ENCODE measurements around the gene ADIRF.
"Not testable (repeated sequence)": the region's sequence is repeated elsewhere in the genome, so short reads cannot be mapped to it uniquely, and the experiment has no call there.

The ADIRF gene

DNA sequence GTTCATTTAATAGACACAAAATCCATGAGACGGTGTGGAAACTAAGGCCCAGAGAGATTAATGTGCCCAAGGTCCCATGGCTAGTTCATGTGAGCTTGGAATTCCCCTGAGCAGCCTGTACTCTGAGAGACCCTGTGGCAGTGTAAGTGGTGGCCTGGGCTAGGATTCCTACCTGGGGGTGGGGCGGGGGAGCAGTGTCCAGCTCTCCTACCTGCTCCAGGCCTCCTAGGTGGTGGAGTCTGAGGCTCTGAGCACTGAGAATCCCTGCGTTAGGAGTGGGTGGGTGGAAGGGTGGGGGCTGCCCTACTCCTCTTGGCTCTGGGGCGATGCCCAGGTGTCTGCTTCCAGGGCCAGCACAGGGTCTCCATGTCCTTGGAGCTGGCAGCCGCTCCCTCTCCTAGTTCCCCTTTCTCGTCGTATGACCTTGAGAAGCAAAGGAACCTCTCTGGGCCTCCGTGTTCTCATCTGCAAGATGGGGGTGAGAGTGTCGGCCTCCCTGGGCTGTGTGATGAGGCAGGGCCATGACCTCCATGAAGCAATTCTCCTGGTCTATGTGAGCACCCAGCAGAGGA lies 7.3 kb upstream of the ADIRF start:
- no peak for DNase-seq (ENCODE audit: low read depth, low spot score)

DNA sequence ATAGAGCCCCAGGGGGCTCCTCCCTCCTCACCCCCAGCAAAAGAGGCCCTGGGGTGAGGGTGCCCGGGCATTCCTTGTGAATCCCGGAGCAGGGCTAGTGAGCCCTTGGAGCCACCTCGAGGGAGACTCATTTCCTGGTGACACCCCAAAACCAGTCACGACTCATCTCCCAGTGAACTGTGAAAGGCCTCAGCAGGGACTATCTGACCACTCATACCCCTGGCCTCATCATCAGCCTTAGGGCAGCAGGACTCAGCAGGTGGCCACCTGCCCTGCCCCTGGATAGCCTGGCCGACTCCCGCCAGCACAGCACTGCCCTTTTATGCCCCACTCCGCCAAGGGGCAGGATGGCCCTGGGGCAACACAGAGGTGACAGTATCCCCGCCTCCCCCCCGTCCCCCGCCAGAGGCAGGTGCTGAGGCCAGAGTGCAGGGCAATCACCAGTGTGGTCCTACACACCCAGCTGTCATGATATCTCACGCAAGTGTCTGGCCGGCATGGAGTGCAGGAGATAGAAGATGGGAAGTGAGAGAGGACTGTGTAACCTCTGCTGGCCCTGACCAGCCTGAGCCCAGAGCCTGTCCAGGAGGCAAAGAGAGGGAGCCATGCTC lies 6.7 kb upstream of the ADIRF start:
- no peak for DNase-seq (ENCODE audit: low read depth, low spot score)

DNA sequence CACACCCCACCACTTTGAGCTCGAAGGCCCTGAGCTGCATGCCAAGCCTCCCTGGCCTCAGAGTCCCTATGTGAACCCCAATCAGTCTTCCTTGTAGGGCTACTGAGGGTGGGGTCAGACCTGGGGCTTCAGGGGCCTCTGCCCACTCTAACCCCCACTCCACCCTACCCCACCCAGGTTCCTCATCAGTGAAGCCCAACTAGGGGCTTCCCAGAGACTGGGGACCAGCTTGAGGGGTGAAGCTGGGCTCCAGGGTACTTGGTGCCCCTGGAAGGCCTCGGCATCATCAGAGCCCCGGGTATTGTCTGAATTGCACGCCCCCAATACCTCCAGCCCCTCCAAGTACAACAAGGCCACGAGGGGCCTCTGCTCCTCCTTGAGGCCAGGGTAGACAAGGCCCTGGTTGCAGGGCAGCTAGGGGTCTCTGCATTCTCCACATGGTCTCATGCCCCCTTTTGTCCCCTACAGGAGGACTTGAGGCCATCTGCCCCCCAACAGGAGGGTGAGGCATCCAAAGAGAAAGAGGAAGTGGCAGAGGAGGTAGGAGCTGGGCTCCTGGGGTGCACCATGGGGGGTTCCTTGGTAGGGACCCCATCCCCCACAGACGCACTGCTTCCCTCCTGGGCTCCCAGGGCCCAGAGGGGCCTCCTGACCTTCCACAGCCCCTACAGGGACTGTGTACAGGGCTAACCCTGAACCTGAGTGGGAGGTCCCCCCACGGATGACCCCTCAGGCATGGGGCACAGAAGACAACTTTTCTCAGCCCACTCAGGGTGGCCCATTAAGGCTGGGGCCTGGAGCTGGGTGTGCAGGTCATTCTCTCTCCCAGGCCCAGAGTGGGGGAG lies 5.9 kb upstream of the ADIRF start:
- no peak for DNase-seq (ENCODE audit: low read depth, low spot score)

DNA sequence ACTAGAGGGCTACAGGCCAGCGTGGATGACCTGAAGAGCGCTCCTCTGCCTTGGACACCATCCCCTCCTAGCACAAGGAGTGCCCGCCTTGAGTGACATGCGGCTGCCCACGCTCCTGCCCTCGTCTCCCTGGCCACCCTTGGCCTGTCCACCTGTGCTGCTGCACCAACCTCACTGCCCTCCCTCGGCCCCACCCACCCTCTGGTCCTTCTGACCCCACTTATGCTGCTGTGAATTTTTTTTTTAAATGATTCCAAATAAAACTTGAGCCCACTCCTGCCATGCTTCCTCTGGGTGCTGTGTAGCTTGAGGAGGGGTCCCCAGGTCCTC lies 5.3 kb upstream of the ADIRF start:
- DNase-seq (ENCODE audit: low read depth, low spot score), result no peak

DNA sequence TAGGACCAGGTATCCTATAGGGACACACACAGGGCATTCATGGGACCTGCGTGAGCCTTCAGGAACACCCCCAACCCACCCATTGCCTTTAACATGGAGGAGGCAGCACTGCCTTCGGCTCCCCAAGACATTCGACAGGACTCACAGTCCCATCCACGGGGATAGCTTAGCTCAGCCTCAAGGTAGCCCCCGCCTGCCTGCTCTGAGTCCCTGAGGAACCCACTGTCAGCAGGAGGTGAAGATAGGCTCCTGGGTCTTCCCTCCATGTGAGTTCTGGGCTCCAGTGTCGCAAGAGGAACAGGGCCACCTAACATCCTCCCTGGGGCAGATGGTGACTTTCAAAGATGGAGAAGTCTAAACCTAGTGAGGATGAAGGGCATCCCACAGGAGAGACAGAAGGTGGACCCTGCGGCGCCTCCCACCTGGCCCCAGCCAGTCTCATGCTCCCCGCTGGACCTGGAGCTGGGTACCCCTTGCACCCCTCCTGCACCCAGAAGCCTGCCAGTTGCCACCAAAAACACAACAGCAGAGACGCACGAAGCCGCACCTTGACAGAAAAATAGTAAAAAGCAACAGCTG lies 4.9 kb upstream of the ADIRF start:
- DNase-seq (ENCODE audit: low read depth, low spot score), result no peak

DNA sequence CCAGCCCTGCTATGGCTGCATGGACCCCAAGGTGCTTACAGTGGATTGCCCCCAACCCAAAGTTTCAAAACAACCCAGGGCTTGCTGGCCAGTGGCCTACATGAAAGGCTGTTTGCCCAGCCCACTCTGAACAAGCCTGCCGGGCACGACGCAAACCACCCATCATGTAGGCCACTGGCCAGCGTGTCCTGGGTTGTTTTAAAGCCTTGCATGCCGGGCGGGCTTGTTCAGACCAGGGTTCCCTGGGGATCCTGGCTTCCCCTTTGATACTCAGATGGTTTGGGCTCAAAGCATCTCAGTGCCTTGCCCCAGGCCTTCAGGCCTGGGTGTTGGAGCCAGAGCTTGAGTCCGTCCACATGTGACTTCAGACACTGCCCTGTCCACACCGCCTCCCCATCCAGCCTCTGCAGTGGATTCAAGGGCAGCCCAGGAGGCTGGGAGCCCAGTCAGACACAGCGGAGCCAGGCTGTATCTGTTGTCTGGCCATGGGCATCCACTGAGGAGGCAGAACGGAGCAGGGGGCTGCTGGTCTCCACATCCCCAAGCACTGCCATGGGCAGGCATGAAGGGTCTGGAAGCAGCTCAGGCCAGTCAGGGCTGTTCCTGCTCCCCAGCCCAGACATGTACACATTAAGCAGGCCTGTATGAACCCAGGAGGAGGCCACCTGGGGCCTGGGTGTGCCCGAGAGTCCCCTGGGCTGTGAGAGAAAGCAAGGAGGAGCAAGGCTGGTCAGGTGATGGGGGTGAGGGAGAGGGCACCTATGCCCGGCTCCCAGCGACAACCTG lies 4.0 kb upstream of the ADIRF start:
- no peak for DNase-seq (ENCODE audit: low read depth, low spot score)

DNA sequence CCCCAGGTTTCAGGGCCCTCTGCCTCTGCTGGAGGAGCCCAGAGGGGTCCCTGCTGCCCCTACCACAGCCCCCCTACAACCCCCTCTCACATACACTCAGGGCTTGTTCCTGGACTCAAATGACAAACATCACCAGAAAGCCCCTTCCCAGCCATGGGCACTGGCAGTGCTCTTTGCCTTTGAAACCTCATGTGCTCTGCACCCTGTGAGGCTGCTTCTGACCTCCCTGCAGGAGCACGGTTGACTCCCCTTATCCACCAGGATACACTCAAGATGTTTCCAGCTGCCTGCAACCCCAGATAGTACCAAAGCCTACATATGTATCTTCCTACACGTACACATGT lies 3.5 kb upstream of the ADIRF start:
- DNase-seq (ENCODE audit: low read depth, low spot score), result no peak

DNA sequence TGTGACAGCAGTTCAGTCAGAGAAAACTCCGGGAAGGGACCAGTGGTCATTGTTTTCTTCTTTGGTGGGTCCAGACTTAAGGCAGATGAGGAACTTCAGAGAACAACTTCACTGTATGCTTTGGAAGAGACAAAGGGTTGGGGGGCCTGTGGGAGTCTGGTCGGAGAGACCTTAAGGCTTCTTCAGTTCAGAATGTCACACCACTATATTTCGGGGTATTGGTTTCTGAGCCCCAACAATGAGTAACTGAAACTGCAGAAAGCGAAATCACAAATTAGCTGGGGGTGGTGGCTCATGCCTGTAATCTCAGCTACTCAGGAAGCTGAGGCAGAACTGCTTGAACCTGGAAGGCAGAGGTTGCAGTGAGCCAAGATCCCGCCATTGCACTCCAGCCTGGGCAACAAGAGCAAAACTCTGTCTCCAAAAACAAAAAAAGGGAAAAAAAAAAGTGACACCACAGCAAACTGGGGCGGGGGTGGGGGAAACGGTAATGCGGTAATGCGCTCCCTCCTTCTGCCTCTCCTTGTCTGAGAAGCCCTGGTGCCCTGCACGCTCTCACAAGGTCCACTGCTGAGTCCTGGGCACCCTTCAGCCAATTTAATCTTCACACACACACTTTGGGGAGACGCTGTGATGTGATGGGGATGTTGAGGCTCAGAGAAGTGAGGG lies 2.2 kb upstream of the ADIRF start:
- no peak for DNase-seq (ENCODE audit: low read depth, low spot score)

DNA sequence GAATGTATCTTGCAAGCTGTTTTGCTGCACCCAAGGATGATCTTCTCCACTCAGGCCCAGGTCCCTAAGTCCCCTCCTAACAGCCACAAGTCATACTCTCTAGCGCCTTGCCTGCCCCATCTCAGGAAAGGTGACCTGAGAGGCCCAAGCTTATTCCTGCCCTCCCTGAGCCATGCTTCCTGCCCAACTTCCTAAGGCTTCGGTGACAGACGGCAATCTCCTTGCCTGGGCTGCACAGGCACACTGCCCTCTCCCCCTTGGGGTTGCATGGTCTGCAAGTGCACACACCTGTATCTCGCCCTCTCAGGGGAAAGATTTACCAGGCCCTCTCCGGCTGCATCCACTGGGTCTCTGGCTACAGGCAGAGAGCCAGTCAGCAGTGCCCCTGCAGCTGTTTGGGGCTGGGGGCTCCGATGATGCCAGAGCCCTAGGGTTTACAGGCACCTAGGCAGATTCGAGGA lies 771 bp upstream of the ADIRF start:
- no peak for DNase-seq (ENCODE audit: low read depth, low spot score)

DNA sequence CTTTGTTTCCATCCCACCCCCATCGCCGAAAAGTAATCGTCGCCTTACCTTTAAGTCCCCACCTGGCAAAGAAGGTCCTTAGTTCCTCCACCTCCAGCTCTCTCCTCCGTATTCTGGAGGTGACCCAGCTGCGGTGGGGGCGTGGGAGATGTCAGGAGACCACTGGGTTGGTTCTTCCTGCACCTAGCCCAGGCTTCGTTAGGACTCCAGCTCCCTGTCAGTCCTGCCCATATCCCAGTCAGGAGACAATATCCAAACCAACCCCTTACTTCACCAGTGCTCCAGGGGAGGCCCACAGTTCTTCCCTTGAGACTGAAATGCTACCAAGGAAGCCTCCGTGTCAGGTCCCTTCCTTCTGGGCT lies 693 bp downstream of the ADIRF start:
- DNase-seq (ENCODE audit: low read depth, low spot score), result no peak

DNA sequence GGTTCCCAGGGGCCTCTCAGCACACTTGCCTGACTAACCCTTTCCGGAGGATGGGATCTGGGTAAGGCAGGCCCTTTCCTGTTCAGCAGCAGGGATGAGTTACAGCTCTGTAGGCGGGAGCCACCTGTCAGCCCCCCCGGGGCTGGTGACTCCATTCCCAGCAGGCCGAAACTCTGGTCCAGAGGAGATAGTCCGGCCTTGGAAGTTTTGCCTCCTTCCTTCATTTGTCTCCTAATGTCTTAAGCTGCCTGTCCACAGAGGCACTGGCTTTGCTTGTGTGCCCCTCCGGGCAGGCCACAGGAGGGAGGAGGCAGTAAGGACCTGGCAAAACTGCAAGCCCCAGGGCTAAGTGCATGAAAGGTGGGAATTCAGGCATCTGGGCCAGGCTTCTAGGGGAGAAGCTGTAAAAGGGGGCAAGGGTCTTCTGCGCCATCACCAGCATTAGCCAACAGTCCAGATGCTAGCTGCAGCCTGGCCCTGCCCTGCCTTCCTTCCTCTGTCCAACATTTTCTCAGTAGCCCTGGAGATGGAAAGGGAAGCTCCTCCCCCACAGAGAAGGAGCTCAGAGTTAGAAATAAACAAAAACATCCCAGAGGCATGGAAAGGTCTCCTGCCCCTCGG lies 1.2 kb downstream of the ADIRF start:
- no peak for DNase-seq (ENCODE audit: low read depth, low spot score)

DNA sequence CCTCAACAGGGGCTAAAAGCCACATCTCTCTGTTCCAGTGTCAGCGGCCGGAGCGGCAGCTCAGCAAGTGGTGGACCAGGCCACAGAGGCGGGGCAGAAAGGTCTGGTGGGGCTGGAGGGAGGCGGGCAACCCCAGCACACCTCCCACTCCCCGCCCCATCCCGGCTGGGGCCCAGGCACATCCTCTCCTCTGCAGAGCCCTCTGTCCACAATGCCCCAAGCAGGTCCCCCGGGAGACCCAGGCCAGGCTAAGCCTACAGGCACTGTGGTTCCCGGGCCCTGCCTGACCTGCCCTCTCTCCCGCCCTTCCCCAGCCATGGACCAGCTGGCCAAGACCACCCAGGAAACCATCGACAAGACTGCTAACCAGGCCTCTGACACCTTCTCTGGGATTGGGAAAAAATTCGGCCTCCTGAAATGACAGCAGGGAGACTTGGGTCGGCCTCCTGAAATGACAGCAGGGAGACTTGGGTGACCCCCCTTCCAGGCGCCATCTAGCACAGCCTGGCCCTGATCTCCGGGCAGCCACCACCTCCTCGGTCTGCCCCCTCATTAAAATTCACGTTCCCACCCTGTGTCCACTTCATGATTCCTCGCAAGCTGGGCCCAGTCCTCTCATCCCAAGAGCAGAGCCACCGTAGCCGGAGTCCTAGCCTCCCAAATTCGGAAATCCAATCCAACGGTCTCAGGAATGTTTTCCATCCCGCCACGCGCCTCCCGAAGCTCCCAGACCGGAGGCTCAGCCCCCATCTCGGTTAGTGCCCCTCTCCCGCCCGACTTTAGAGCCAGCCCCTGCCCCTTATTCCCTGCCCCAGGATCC lies 2.1 kb downstream of the ADIRF start:
- DNase-seq (ENCODE audit: low read depth, low spot score), result no peak

DNA sequence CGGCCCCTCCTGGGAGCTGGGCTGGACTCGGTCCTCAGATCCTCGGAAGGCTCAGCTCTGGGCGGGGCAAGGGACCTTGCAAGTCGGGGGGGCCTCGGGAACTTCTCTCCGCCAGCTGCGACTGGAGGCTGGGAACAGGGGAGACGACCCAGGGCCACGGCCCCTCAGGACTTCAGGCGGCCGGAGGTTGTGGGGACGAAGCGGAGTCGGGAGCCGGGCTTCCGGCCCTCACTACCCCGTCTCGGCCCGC lies 2.6 kb downstream of the ADIRF start:
- no peak for DNase-seq (ENCODE audit: low read depth, low spot score)

DNA sequence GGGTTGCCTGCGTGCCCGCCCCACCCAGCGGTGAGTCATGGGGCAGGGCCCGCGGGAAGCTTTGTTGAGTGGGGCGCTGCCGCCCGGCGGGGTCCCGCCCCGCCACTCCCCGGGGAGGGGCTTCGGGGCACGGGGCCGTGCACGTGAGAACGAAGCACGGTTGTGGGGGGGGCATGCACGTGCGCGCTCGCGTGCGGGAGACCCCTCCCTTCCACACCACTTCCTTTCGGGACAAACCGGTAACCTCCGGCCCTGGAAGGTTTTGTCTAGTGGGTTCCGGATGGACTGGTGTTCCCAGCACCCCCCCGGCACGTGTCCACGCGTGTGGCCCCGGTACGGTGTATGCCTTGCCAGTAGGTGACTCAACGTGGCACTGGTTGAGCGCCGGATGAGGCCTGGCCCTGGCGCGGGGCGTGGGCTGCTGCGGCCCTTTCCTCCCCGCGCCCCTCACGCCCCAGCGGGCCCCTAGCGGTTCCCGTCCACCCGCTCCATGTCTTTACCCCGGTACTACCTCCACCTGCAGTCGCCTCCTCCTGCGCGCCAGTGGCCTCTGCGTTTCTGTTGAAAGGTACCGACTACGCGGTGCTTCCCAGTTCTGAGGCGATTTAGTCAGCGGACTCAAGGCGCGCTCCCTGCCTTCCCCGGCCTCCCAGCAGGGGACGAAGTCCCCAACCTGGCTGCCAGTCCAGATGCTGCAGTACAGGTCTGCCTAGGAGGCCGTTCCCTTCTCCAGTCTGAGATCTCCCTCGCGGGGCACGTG lies 3.1 kb downstream of the ADIRF start:
- DNase-seq (ENCODE audit: low read depth, low spot score), result no peak

DNA sequence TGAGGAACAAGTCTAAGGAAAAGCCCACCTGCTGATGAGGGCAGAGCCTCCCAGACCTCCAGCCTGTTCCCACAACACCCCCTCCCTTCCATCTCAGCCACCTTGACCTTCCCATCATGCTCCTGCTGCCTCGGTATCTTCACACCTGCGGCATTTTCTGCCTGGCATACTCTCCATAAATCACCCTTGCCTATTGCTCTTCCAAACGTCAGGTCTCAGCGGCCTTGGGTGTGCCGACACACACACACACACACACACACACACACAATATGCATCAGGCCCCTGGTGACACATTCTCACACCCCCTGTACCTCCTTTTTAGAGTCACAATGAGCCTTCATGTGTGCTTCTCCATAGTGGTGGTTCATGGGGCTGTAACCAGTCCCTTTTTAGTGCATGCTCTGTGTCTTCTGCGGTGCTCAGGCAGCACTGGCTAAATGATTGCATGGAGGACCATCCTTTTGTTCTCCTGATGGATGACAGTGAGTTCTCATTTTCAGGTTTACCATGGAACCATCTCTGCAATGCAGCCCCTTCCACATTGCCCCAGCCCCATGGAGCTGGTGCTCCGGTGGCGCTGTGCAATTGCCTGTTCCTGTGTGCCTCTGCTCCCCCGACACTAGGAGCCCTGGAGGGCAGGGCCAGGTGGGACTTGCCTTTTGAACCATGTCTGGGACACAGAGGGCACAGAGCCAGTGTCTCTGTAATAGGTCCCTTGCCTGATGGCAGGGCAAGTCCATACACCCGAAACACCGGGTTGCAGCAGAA lies 4.5 kb downstream of the ADIRF start:
- no peak for DNase-seq (ENCODE audit: low read depth, low spot score)

DNA sequence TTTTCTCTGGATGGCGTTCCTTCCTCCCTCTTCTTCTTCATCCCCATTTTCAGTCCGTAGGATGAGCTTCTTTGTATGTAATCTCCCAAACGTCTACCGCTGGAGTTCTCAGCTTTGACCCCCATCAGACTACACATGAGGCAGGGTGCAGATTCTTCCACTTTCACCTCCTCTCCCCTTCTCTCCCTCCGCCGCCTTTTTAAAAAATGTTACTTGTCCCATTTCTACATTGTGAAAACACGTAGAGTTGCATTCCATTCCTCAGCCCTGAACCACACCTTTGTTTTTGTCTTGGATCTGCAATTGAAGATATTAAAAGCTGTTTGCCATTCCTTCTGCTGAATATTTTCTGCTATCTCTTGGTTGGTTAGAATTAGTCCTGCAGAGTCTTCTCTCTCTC lies 6.2 kb downstream of the ADIRF start:
- no peak for DNase-seq (ENCODE audit: low read depth, low spot score)

DNA sequence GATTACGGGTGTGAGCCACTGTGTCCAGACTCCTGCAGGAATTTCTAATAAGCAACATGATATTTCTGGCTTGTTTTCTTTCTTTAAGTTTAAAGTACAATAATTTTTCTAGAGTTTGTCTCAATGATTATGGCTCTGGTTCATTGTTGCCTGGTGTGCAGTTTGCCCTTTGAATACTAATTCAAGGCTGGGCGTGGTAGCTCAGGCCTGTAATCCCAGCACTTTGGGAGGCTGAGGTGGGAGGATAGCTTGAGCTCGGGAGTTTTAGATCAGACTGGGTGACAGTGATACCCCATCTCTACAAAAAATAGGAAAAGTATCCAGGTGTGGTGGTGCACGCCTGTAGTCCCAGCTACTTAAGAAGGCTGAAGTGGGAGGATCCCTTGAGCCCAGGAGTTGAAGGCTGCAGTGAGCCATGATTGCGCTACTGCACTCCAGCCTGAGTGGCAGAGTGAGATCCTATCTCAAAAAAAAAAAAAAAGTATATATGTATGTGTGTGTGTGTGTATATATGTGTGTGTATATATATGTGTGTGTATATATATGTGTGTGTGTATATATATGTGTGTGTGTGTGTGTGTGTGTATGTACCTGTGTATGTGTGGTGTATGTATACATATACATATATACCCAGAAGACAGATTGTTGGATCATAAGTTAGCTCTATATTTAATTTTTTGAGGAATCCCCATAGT lies 8.2 kb downstream of the ADIRF start:
- DNase-seq (ENCODE audit: low read depth, low spot score), result no peak

DNA sequence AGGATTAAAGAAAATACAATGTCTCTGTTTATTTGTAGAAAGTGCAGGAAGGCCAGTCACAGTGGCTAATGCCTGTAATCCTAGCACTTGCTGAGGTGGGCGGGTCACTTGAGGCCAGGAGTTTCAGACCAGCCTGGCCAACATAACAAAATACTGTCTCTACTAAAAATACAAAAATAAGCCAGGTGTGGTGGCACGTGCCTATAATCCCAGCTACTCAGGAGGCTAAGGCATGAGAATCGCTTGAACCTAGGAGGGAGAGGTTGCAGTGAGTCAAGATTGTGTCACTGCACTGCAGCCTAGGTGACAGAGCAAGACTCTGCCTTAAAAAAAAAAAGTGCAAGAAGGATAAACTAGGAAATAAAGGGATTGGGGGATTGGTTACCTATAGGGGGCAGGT lies 10.2 kb downstream of the ADIRF start:
- DNase-seq (ENCODE audit: low read depth, low spot score), result not testable (repeated sequence)
